ENCODE results near the gene NOD2. TPM values are rescaled to one million over a fixed set of nuclear protein-coding genes. Genes with fewer than 3 reads are reported as not detected.

The NOD2 gene
- total and polyA plus RNA-seq, 2 experiments from 2014 or later: 0.27 to 0.66 TPM

GRCh38 chr16:50781043-50781442 lies 87.6 kb downstream of the NOD2 start:
- H3K4me2 ChIP-seq: no peak overlapping the region
- Mint-ChIP-seq H3K9me3 (no peaks in the 10 kb centered on the region), H3K4me3 (no peak overlapping the region), H3K4me1 (no peaks in the 10 kb centered on the region), H3K27ac (peak overlapping the region; percentile 84; the same call in 1 of the 2 replicates), H3K27me3 (ENCODE audit: insufficient read depth, low read depth, poor library complexity) (peaks cover 1% of the 10 kb centered on the region), H3K36me3 (ENCODE audit: low read depth) (no peaks in the 10 kb centered on the region; the same call in 2 of the 3 replicates)
- H3K9me2 ChIP-seq (ENCODE audit: insufficient read depth): no peaks in the 10 kb centered on the region
- H3K36me3 ChIP-seq (ENCODE audit: insufficient read depth): no peaks in the 10 kb centered on the region; the same call in 1 of the 2 replicates
- no peaks in the 10 kb centered on the region for H3K79me2 ChIP-seq (replicated peaks; ENCODE audit: insufficient read depth)
- H4K20me1 ChIP-seq (replicated peaks; ENCODE audit: insufficient read depth): no peaks in the 10 kb centered on the region
- H3K4me1 ChIP-seq (ENCODE audit: insufficient read depth): no peaks in the 10 kb centered on the region
- DNase-seq (ENCODE audit: low spot score) (peak; percentile 81), ATAC-seq (peak; percentile 93)
- no peak overlapping the region for H3K27ac ChIP-seq (ENCODE audit: low read depth)
- no peaks in the 10 kb centered on the region for H3F3A ChIP-seq (replicated peaks; ENCODE audit: low read depth)
- no peak overlapping the region for H3K4me3 ChIP-seq
- H2AFZ ChIP-seq: no peak overlapping the region
- H3K27me3 ChIP-seq (ENCODE audit: insufficient read depth): no peaks in the 10 kb centered on the region
- TF ChIP-seq CTCF (conservative IDR thresholded peaks at IDR 0.05; ENCODE audit: low read depth in 2 of 2) (peak; percentile 63 to 67), ZNF462 (CRISPR knock-in tag; IDR thresholded peaks at IDR 0.05) (no peak), ETS1 (IDR thresholded peaks at IDR 0.05) (no peak), CREB1 (CRISPR knock-in tag; IDR thresholded peaks at IDR 0.05; ENCODE audit: low read depth) (peak; percentile 41; the same call in 1 of the 2 replicates), EZH2phosphoT487 (IDR thresholded peaks at IDR 0.05; ENCODE audit: unreplicated experiment) (no peak), NANOG (IDR thresholded peaks at IDR 0.05; ENCODE audit: borderline replicate concordance) (no peak), STAT1 (IDR thresholded peaks at IDR 0.05; ENCODE audit: unreplicated experiment) (no peak)
